ENCODE results near the gene SLC22A17. TPM values are rescaled to one million over a fixed set of nuclear protein-coding genes. Genes with fewer than 3 reads are reported as not detected.

Gene SLC22A17
- total and polyA plus RNA-seq, 9 of the 15 experiments (the other 6 are each of a cell fraction or from before 2014, with no cell fraction given): 0.07 to 0.09 TPM; not detected in 7

GRCh38 chr14:23378612-23379220 is 26.0 kb upstream of the SLC22A17 start:
- H3K9ac ChIP-seq (ENCODE audit: insufficient read depth in 1 of 2, low read depth in 2 of 2, low read length in 2 of 2): no peak overlapping the region; a peak in 1 of 4 replicates
- H3K4me1 ChIP-seq (replicated peaks in 1 of 2; ENCODE audit: control insufficient read depth in 2 of 2, insufficient read depth in 2 of 2, low read length in 2 of 2): peaks cover 0 to 14% of the 10 kb centered on the region in 2 experiments; a peak in 2 of 5 replicates
- no peaks in the 10 kb centered on the region for H3K9me1 ChIP-seq (ENCODE audit: control insufficient read depth, insufficient read depth, low read length)
- H3K4me3 ChIP-seq: no peak overlapping the region
- H3K79me2 ChIP-seq (ENCODE audit: control insufficient read depth, insufficient read depth, low read length): no peaks in the 10 kb centered on the region
- H3K4me2 ChIP-seq (ENCODE audit: insufficient read depth, low read length): no peak overlapping the region
- no TSS peak for BruUV-seq (replicated peaks)
- CTCF ChIA-PET (ENCODE audit: low intra/inter-chr PET ratio): interaction anchor here (2.5 to 3.8 kb wide), 2 partner anchors 50 to 258 kb away, joined by 16 to 19 read pairs; partner anchors contain the start of gene CEBPE
- no peak overlapping the region for H3K27ac ChIP-seq (ENCODE audit: extremely low read depth, low read depth, low read length)
- no peaks in the 10 kb centered on the region for H3K9me3 ChIP-seq (replicated peaks; ENCODE audit: control insufficient read depth, insufficient read depth, low read depth, low read length)
- in situ Hi-C loops (cut with MboI) (no loop called here), intact Hi-C loops (cut with micrococcal nuclease) (no loop called here)
- FAIRE-seq (no peak), DNase-seq (ENCODE audit: extremely low read depth in 1 of 4, low spot score in 3 of 4) (no peak), ATAC-seq (no peak)
- H4K20me1 ChIP-seq (replicated peaks; ENCODE audit: control insufficient read depth, insufficient read depth, low read length): no peaks in the 10 kb centered on the region; the same call in 1 of the 2 replicates
- H2AFZ ChIP-seq (ENCODE audit: low read depth, low read length): no peak overlapping the region
- H3K27me3 ChIP-seq (ENCODE audit: control insufficient read depth in 2 of 2, insufficient read depth in 2 of 2, low read length in 2 of 2): peaks cover 2 to 55% of the 10 kb centered on the region in 2 experiments; a peak in 4 of 5 replicates
- POLR2A ChIA-PET: interaction anchor here (0.8 kb wide), 1 partner anchor 96 kb away, joined by 3 read pairs; no protein-coding TSS in a partner anchor
- TF ChIP-seq POLR3G (IDR thresholded peaks at IDR 0.05; ENCODE audit: extremely low read depth, insufficient read length, insufficient replicate concordance) (no peak), CBFA2T3 (IDR thresholded peaks at IDR 0.05) (peak; percentile 18; the same call in 1 of the 2 replicates)
- WGBS (ENCODE audit: insufficient coverage, low coverage, missing lambda C conversion rate): 5% methylated on average over 7 of the region's 11 CpGs
- no peaks in the 10 kb centered on the region for H3K36me3 ChIP-seq (ENCODE audit: control insufficient read depth, insufficient read depth, low read length)
